Ramos (cell line): ENCODE data around the gene NFASC.

Experiments
- in situ Hi-C: fragments of 300-500 bp; cut with MboI; formaldehyde crosslinking; loops from one replicate; pipeline ENCODE4 v1.14.3; 2022; ENCODE audit warnings: low sequenced_read_pairs; ENCODE audit not compliant: unreplicated experiment

NFASC gene

DNA sequence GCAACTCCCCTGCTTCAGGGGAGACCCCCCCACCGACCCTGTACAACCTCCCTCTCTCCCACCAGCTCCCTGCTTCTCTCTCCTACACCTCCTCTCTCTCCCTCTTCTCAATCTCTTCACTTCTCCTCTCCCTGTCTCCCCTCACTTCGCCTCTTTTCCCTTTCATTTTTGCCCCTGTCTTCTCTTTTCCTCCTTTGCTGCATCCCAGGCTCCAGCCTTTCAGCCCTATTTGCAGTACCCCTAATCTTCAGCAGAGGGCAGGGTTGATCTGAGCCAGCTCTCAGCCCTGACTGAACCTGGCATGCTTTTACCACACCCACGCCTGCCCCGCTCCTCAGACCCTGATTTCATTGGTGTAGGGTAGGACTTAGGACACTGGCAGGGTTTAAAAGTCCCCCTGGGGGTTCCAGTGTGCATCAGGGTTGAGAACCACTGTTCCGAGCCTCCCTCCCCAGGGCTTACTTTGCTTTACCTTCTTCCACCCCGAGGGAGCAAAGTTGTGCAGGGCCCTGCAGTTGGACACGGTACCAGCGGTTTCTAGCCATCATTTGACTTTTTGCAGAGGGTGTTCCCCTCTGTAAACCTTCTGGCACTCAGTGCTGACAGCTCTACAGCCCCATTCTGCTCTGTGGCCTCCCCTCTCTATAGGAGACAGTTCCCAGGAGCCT is 105.0 kb downstream of the NFASC start:
- in situ Hi-C loops = loop anchor here (5.0 kb wide), 1 partner anchor 282 kb away; no protein-coding TSS in a partner anchor

DNA sequence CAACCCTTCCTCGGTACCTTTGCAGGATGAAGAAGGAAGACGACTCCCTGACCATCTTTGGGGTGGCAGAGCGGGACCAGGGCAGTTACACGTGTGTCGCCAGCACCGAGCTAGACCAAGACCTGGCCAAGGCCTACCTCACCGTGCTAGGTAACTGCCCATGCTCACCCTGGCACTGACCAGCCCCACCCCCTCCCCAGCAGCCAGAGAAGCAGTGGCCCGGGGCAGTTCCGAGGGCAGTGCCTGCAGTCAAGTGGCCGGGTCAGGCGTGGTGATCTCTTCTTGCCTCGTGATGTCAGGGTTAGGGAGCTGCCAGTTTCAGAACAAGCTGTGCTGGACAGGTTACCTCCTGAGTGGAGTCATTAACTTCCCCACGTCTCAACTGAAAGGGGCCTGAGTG is 106.0 kb downstream of the NFASC start:
- in situ Hi-C loops = loop anchor here (5.0 kb wide), 1 partner anchor 281 kb away; no protein-coding TSS in a partner anchor

DNA sequence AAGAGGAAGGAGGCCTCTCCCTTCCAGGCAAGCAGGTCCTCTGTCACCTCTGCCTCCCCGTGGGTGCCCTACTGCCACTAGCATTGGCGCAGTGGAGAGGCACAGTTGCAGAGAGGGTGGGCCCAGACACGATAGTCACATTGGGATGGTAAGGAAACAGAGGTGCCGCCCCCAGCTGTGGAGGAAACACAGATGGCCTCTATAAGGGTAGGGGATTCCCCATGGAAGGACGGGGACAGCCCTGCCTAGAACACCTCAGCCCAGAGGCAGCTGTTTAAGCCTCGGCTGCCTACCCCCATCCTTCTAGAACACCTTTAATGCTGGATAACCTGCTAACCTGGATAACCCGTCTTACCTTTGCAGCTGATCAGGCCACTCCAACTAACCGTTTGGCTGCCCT is 106.7 kb downstream of the NFASC start:
- in situ Hi-C loops = loop anchor here (5.0 kb wide), 1 partner anchor 280 kb away; no protein-coding TSS in a partner anchor

DNA sequence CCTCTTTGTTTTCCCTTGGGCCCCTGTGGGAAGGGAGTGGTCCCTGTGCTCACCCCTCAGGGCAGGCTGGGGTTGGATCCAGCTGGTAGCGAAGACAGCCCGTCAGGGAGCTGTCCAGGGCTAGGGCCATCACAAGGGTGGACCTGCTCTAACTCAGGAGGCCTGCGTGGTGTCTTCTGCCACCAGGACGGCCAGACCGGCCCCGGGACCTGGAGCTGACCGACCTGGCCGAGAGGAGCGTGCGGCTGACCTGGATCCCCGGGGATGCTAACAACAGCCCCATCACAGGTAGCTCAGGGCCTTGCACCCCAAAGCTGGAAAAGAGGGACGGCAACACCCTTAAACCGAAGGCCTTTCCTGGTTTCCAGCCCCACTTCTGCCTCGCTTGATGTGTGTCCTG is 108.1 kb downstream of the NFASC start:
- in situ Hi-C loops = loop anchor here (5.0 kb wide), 1 partner anchor 279 kb away; no protein-coding TSS in a partner anchor

- in situ Hi-C loops = loop anchor here (5.0 kb wide), 1 partner anchor 278 kb away; no protein-coding TSS in a partner anchor
These were observed 108.6 kb downstream of the NFASC start for GRCh38 chr1:204979306-204979705.

DNA sequence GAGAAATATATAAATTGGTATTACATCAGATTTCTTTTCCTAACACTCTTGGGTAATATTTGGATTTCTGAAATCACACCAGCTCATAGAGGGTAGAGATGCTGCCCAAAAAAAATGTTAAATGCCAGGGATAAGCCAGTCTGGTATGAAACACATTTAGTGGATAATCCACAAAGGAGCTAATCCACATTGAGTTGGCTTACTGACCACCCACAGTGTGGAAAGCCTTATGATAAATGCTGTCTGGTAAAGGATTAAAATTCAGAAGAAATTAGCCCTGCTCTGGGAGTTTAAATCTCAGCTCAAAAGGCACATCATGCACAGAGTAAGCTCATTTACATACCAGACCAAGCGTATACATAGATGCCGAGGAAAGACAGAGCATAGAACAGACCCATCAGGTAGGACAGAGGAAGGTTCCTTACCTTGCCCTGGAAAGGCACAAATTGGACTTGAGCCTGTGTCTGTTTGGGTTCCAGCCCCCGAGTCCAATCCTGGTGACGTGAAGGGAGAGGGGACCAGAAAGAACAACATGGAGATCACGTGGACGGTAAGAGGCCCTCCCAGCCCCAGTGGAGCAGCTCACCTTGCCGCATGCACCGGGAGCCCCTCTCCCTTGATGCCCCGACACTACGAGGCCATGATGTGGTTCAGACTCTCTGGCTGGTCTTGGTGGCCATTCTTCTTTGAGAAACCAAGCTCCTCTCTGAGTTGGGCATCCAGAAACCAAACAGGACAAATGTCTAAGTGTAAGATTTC is 109.4 kb downstream of the NFASC start:
- in situ Hi-C loops = loop anchor here (5.0 to 10.0 kb wide), 3 partner anchors 77 to 365 kb away; no protein-coding TSS in a partner anchor

GRCh38 chr1:204980840-204981405 is 110.3 kb downstream of the NFASC start:
- in situ Hi-C loops = loop anchor here (5.0 to 10.0 kb wide), 2 partner anchors 76 to 364 kb away; no protein-coding TSS in a partner anchor

- in situ Hi-C loops = loop anchor here (5.0 to 10.0 kb wide), 2 partner anchors 74 to 362 kb away; no protein-coding TSS in a partner anchor
These were observed 112.5 kb downstream of the NFASC start for GRCh38 chr1:204983136-204983535.

- in situ Hi-C loops = loop anchor here (5.0 to 10.0 kb wide), 2 partner anchors 73 to 361 kb away; no protein-coding TSS in a partner anchor
These were observed 113.2 kb downstream of the NFASC start for GRCh38 chr1:204983881-204984280.

- in situ Hi-C loops = loop anchor here (5.0 to 10.0 kb wide), 2 partner anchors 73 to 360 kb away; no protein-coding TSS in a partner anchor
These were observed 113.8 kb downstream of the NFASC start for GRCh38 chr1:204984499-204984898.

DNA sequence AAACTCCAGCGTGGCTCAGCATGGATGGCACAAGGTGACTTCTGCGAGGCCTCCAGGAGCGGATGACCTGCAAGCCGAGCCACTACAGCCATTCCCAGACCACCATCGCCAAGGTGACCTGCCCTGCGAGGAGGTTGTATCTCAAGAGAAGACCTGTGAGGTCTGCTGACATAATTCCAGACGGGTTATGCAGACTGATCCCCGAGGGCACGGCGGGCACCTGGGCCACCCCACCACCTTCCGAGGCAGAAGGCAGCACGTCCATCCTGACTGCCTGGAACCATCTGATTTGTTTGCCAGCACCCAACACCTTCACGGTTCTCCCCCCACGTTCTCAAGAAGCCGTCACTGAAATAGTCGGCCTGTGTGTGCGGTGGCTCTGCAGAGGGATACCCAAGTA is 115.5 kb downstream of the NFASC start:
- in situ Hi-C loops = loop anchor here (10.0 kb wide), 1 partner anchor 359 kb away; no protein-coding TSS in a partner anchor

GRCh38 chr1:204987689-204988088 is 117.0 kb downstream of the NFASC start:
- in situ Hi-C loops = loop anchor here (10.0 kb wide), 1 partner anchor 357 kb away; no protein-coding TSS in a partner anchor

- in situ Hi-C loops = loop anchor here (10.0 kb wide), 1 partner anchor 357 kb away; no protein-coding TSS in a partner anchor
These were observed 117.5 kb downstream of the NFASC start for GRCh38 chr1:204988196-204988595.

GRCh38 chr1:204989266-204990058 is 118.8 kb downstream of the NFASC start:
- in situ Hi-C loops = loop anchor here (10.0 kb wide), 1 partner anchor 355 kb away; no protein-coding TSS in a partner anchor

DNA sequence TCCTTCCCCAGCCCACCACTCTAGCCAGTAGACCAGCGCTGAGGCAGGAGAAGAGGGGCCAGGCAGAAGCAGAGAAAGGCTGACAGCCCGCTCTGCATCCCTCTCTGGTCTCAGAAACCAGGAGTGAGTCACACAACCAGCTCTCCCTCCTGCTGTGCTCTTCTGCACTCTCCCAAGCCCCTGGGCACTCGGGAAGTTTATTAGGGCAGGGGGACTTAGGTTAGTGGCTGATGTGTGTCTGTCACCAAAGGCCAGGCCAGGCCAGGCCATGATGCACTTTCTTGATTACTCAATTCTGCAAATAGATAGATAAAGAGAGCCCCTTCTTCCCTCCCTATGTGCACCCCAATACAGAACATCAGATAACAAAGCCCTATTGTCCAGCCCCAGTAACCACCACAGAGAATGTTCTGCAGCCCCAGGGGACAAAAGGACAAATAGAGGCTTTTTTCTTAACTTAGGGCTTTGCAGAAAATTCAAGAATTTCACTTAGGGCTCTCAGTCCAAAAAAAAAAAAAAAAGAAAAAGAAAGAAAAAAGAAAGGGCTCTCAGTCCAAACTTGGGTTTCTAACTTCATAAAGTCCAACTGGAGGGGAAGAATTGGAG is 119.5 kb downstream of the NFASC start:
- in situ Hi-C loops = no loop called here

DNA sequence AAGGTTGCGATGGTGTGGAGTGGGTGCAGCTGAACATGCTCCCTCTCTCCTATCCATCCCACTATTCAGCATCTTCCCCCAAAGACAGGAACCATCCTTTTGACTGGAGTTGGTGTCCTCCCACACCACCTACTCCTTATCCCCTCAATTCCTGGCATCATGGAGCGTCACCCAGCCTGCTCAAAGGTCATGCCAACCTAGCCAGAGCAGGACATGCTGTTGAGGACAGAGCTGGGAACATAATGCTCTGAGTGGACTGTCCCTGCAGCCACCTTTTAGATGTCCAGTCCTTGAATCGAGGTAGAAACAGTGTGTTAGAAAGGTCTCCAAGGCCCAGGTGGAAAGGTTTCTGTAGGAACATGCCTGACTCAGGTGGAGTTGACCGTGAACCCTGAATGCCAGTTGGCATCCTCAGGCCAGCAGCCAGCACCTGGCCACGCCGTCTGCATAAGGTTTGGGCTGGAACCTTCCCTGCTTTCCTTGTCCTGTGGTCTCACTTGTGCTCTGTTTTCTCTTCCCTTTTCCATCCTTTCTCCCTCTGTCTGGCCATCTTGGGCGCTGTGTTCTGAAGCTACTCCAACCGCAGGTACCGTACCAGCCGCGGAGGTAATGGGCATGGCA is 120.2 kb downstream of the NFASC start:
- in situ Hi-C loops = no loop called here

DNA sequence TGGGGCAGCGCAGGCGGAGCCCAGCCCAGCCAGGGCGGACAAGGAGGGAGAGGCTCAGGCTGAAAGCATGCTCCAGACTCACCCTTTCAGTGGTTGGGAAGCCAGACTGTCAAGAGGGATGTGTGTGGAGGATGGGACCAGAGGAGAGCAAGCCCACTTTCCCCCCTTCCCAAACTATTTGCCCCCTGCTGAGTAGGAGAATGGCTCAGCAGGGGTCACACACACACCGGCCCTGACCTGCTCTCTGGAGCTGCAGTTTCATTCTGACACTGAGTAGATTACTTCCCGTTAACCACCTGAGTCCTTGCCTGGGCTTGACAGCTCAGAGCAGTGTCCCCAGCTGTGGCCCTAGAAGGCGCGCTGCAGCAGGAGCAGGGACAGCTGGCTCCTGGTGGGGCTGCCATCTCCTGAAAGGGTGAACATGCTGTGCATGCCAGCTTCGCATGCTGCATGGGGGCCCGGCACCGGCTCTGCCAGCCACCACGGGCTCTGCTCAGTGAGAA is 120.7 kb downstream of the NFASC start:
- in situ Hi-C loops = no loop called here

DNA sequence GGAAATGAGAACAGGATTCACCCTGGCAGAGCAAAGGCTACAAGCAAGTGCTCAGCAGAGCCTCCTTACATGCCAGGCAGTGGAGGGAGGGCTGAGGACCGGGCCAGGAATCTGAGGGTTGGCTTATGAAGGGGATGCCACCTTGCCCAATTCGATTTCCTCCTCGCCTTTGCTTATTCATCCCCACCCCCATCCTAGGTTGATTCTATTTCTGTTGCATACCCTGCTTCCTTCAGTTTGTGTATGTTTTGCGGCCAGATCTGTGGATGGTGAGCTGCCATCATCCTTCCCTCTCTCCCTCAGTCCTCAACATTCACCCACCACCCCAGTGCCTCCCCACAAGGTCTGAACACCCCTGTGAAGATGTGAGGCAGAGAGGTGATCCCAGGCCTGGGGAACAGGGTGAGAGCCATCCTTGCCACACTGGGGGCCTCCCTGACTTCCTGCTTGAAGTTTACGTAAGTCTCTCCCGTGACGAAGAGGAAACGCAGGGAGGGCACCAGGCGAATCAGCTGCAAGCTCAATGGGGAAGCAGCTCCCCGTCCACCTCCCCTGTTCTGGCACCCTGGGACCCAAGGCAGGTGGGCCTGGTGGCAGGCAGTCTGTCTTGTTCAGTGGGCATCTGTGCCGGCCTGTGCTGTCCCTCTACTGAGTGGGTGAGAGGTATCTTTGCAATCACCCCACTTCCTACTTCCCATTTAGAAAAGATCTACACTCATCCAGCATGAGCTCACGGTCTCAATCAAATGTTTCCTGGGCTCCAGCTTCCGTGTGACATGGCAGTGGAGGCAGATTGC is 121.7 kb downstream of the NFASC start:
- in situ Hi-C loops = no loop called here
